Endothelial cell of hepatic sinusoid (primary cell): ENCODE measurements around the gene NTM.
"Not testable (repeated sequence)": the region's sequence is repeated elsewhere in the genome, so short reads cannot be mapped to it uniquely, and the experiment has no call there.

ENCODE experiments used
- in situ Hi-C: cut with HindIII; loops from 2 replicates; pipeline ENCODE4 v1.10.0; 2017; ENCODE audit warnings: low sequenced_read_pairs

NTM gene

GRCh38 chr11:131488238-131488637, 117.8 kb downstream of the NTM start:
- in situ Hi-C loops, result no loop called here

- in situ Hi-C loops, result no loop called here
These were observed 121.1 kb downstream of the NTM start for GRCh38 chr11:131491503-131491902.

- in situ Hi-C loops, result no loop called here
These were observed 125.0 kb downstream of the NTM start for GRCh38 chr11:131495423-131495822.

- in situ Hi-C loops, result not testable (repeated sequence)
These were observed 127.3 kb downstream of the NTM start for GRCh38 chr11:131497686-131498085.

GRCh38 chr11:131498631-131499160, 128.3 kb downstream of the NTM start:
- in situ Hi-C loops, result no loop called here

DNA sequence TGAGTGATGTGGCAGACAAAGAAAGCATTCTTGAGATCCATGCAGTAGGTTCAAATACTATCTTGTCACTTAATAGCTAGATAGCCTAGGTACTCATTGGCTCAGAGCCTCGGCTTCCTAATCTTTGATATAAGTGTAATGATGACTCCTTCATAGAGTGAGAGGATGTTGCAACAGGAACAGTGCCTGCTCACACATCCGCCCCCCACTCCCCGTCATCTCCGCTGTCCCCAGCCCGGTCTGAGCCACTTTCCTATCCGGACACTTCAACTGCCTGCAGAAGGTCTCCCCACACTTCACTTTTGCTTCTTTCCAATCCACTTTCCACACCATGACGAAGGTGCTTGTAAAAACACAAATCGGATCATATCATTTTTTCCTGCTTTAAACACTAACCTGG, 128.8 kb downstream of the NTM start:
- in situ Hi-C loops, result no loop called here

DNA sequence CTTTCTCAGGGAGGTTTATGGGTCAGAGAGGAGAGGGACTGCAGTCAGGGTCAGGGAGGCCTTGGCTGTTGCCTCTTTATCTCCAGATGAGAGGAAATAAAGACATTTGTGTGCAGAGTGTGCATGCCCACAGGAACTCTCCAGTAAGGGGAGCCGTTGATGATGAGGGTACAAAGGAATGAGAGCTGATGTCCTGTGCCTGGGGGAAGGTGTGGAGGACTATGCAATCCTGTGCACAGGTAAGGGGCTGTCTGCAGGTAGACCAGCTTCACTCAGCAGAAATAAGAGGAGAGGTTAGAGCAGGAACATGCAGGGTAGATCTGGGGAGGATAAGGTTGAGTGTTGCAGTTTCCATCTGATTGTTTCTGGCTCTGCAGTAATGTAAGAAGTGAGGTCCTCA, 132.6 kb downstream of the NTM start:
- in situ Hi-C loops, result no loop called here

DNA sequence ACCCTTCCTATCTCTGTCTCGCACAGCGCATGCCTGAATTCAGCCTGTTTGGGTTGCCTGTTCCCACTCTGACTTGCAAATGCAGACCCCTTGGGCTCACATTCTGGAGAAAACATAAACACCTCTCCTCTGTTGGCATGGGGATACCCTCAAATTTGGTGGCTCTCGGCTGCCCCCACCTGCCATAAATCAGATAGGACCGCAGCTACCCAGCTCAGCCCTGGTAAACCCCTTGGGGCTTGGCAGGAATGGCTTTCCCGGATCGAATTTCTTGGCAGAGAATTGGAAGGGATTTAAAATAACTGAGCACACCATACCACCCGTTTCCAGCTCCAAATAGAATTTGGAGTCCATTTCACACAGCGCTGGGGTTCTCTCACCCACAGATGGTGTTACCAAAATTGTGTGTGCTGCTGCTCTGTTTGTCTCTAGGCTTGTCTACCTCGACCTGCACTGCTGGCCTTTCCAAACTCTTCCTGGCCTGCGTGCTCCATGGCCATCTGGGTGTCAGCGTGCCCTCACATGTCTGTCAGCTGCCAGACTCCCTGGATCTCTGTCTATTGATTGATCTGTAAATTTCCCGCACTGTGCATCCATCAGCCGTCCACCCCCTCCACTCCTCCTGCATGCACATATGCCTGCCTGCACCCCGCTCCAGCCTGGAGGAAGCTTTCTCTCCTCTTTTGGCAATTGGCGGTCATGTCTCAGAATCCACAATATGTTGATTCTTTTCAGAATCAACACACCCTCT, 134.0 kb downstream of the NTM start:
- in situ Hi-C loops, result no loop called here

DNA sequence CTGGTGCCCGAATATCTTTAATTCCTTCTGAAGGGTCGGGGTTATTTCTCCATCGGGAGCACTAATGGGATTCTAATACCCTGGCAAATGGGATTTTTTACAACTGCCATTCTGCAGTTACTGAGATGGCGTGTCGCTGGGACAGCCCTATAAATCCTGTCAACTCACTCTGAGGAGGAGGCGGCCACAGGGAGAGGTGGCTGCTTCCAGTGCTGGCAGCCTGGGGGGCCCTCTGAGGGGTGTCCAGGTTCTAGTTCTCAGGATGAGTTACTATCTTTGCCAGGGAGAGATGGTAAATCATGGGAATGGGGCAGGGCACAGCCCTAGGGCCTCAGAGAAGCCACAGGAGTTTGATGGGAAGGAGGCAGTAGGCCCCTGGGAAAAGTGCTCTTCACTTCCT, 135.9 kb downstream of the NTM start:
- in situ Hi-C loops, result no loop called here

GRCh38 chr11:131510662-131511061, 140.2 kb downstream of the NTM start:
- in situ Hi-C loops, result no loop called here

GRCh38 chr11:131511794-131512193, 141.4 kb downstream of the NTM start:
- in situ Hi-C loops, result no loop called here

- in situ Hi-C loops, result no loop called here
These were observed 141.8 kb downstream of the NTM start for GRCh38 chr11:131512228-131512627.

- in situ Hi-C loops, result no loop called here
These were observed 143.6 kb downstream of the NTM start for GRCh38 chr11:131514062-131514461.

DNA sequence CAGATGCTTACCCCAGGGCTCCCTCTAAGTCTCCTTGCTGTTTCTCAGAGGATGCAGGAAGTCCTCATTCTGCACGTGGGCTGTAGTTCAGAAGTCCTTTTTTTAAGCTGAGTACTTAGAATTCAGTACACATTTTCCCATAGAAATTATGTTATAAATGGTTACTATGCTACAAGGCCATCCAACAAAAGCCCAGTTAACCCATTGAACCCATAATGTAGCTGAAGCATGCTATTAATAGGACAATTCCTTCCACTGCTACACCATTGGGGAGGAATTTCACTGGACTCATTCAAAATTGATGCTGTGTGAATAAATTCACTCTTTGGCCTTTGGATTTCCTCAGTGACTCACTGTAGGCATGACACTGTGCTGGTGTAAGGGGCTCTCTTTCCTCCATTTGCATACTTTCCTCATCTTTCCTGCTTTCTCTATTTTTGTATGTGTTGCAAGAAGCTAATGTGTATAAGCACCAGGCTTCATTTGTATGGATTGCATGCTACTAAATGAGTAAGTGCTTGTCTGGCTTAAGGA, 148.0 kb downstream of the NTM start:
- in situ Hi-C loops, result no loop called here

DNA sequence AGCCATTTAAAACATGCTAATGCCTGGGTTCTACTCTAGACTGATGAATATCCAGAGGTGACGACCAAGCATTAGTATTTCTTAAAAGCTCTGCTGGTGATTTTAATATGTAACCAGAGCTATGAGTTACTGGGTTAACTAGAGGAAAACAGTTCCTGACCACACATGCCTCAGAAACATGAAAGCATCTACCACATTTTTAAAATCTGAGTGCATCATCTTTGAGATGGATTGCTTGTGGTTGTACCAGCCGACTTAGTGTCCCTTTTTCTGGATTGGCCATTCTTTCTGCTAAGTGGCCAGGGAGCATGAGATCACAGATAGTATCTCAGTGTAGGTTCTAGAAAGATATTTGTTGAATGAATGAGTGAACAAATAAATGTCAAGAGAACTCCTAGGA, 152.4 kb downstream of the NTM start:
- in situ Hi-C loops, result no loop called here

DNA sequence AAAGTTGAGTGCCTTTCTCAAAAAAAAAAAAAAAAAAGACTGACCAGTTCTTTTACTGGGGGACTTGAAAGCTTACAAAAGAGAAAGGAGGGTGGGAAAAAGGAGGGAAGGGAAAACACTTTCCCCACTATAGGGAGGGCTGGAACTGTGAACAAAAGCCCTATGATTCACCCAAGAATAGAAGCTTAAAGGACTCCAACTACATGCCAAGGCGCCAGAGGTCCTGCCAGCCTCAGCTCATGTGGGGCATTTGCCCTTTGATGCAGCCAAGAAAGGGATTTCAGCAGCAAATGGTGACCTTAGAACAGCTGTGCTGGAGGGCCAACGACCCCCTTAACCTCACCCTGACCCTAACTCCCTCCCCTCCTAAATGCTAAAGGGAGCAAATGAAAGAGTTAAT, 160.0 kb downstream of the NTM start:
- in situ Hi-C loops, result no loop called here

- in situ Hi-C loops, result no loop called here
These were observed 162.7 kb downstream of the NTM start for GRCh38 chr11:131533149-131533548.

GRCh38 chr11:131533998-131534397, 163.6 kb downstream of the NTM start:
- in situ Hi-C loops, result no loop called here

GRCh38 chr11:131534611-131535010, 164.2 kb downstream of the NTM start:
- in situ Hi-C loops, result no loop called here

- in situ Hi-C loops, result no loop called here
These were observed 165.7 kb downstream of the NTM start for GRCh38 chr11:131536159-131536558.

GRCh38 chr11:131537196-131537595, 166.8 kb downstream of the NTM start:
- in situ Hi-C loops, result no loop called here

DNA sequence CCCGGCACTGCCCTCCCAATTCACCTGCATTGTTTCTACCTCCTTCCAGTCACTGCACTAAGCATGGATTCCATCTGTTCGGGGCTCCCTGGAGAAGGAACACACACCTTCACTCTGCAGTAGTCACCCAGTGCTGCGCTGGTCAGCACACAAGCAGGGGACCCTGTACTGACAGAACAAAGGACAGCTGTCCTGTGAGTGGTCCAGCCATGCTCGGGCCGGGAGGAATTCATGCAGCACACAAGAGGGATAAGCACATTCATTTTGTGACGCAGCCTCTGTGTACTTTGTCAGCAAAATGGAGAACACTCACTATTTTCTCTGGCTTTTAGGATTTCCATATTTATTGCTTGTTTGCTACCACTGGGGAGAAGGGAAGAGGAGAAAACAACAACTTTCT, 167.3 kb downstream of the NTM start:
- in situ Hi-C loops, result no loop called here

DNA sequence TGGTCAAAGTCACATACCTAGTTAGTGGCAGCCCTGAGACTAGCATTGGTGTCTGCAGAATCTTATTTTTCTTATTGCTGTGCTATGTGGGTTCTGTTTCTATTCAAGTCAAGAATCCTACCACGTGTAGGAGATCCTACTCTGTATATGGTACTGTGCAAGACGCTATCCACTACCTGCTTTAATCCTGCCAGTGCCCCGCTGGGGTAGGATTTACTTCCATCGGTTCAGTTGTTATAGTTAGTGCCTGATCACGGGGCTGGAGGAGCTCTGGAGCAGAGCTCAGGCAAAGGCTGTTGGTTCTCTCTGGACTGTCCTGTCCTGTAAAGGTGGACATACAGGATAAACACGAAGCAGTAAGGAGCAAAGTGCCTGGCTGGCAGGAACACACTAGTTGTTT, 167.9 kb downstream of the NTM start:
- in situ Hi-C loops, result no loop called here
